LNCaP clone FGC (cell line): ENCODE data around the gene ACBD5.
"Not testable (repeated sequence)": the region's sequence is repeated elsewhere in the genome, so short reads cannot be mapped to it uniquely, and the experiment has no call there.

Source experiments
- DNase-seq: peaks from one replicate; pipeline ENCODE4 v3.0.0-alpha.2; 2011; ENCODE audit warnings: low read depth
- H3K4me3 ChIP-seq: 2 replicates; pipeline ENCODE4 v1.5.1; 2011; ENCODE audit warnings: mild to moderate bottlenecking, low read depth, low read length, control low read depth
- CTCF ChIP-seq: IDR thresholded peaks from 2 replicates; pipeline ENCODE4 v1.5.1; 2012; ENCODE audit warnings: mild to moderate bottlenecking; ENCODE audit not compliant: control insufficient read depth, insufficient read depth; ENCODE audit errors: extremely low read depth

ACBD5 gene

GRCh38 chr10:27240212-27241009 lies at the start of gene ACBD5:
ACBD5 (minus strand) TSS chr10:27240797; CDS start chr10:27240688, 109 bp downstream.
- H3K4me3 ChIP-seq: peak within 1 kb of the TSS; percentile 89
- DNase-seq: peak; percentile 93
- TF ChIP-seq CTCF: no peak

GRCh38 chr10:27285093-27285492 lies 44.5 kb upstream of the ACBD5 start:
- no peak overlapping the region for H3K4me3 ChIP-seq
- peak; percentile 53 for TF ChIP-seq CTCF
- DNase-seq: peak; percentile 22

GRCh38 chr10:27276581-27276980 lies 36.0 kb upstream of the ACBD5 start:
- TF ChIP-seq CTCF: no peak
- H3K4me3 ChIP-seq: no peak overlapping the region
- no peak for DNase-seq

- H3K4me3 ChIP-seq, DNase-seq: not testable (repeated sequence)
Observed at GRCh38 chr10:27266025-27266424, 25.4 kb upstream of the ACBD5 start.

GRCh38 chr10:27262788-27263187 lies 22.2 kb upstream of the ACBD5 start:
- H3K4me3 ChIP-seq, DNase-seq: not testable (repeated sequence)

GRCh38 chr10:27258838-27259812 lies 18.5 kb upstream of the ACBD5 start:
- DNase-seq: no peak
- H3K4me3 ChIP-seq: 0 out of 2 replicates have a peak overlapping the region, but pooled peaks have one; percentile 15

GRCh38 chr10:27258492-27258837 lies 17.9 kb upstream of the ACBD5 start:
- no peak for TF ChIP-seq CTCF
- no peak for DNase-seq
- H3K4me3 ChIP-seq: 0 out of 2 replicates have a peak overlapping the region, but pooled peaks have one; percentile 15

More at GRCh38 chr10:27258838-27259812, 18.5 kb upstream of the ACBD5 start:
- no peak for TF ChIP-seq CTCF
